Measurements from ENCODE around the gene LYST.

Gene LYST

DNA sequence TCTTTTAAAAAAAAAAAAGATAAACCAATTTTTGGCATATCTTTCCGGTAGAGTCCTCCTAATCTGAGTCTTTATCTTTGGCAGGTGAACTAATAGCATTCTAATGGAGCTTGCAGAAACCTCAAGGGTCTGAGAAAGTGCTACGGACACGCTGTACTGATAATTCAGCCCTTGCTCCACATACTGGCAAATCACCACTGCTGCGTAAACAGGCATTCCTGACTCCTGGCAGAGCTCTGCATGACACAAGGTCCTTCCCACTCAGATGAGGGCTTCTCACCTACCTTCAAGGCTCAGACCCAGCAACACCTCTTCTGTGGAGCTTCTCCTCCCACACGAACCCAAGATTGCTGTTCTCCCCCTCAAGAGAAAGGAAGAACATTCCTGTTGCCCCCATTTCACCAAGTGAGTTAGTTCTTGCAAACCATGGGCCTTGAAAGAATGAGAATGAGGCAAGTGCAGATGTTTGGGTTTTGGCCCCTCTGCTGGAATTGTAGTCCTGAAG lies 48.0 kb downstream of the LYST start:
- Histone ChIP-seq H3K4me2 (ENCODE audit: low read depth, low read length, poor library complexity, severe bottlenecking) (no peak overlapping the region), H3K9me3 (ENCODE audit: insufficient read depth, low read length) (no peaks in the 10 kb centered on the region), H3K27ac (ENCODE audit: low read depth, low read length) (no peak overlapping the region), H3K27me3 (ENCODE audit: low read length) (no peaks in the 10 kb centered on the region), H3K36me3 (ENCODE audit: low read length) (no peaks in the 10 kb centered on the region), H3K79me2 (ENCODE audit: insufficient read depth, low read length) (no peaks in the 10 kb centered on the region), H3K9me2 (replicated peaks; ENCODE audit: insufficient read depth, low read length) (no peaks in the 10 kb centered on the region), H3F3A (ENCODE audit: insufficient read depth) (no peaks in the 10 kb centered on the region), H4K20me1 (ENCODE audit: low read depth, low read length) (no peaks in the 10 kb centered on the region), H3K9ac (ENCODE audit: low read length) (no peak overlapping the region), H3K4me3 (ENCODE audit: insufficient read depth, low read length, poor library complexity, severe bottlenecking) (no peak overlapping the region), H2AFZ (ENCODE audit: low read depth, low read length, severe bottlenecking) (no peak overlapping the region)
- no peak for TF ChIP-seq EZH2phosphoT487 (conservative IDR thresholded peaks at IDR 0.05; ENCODE audit: low read length)
- TF ChIP-seq, protein P1, sequence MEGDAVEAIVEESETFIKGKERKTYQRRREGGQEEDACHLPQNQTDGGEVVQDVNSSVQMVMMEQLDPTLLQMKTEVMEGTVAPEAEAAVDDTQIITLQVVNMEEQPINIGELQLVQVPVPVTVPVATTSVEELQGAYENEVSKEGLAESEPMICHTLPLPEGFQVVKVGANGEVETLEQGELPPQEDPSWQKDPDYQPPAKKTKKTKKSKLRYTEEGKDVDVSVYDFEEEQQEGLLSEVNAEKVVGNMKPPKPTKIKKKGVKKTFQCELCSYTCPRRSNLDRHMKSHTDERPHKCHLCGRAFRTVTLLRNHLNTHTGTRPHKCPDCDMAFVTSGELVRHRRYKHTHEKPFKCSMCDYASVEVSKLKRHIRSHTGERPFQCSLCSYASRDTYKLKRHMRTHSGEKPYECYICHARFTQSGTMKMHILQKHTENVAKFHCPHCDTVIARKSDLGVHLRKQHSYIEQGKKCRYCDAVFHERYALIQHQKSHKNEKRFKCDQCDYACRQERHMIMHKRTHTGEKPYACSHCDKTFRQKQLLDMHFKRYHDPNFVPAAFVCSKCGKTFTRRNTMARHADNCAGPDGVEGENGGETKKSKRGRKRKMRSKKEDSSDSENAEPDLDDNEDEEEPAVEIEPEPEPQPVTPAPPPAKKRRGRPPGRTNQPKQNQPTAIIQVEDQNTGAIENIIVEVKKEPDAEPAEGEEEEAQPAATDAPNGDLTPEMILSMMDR (IDR thresholded peaks at IDR 0.05; ENCODE audit: insufficient read depth, low read length, poor library complexity, severe bottlenecking) = no peak

DNA sequence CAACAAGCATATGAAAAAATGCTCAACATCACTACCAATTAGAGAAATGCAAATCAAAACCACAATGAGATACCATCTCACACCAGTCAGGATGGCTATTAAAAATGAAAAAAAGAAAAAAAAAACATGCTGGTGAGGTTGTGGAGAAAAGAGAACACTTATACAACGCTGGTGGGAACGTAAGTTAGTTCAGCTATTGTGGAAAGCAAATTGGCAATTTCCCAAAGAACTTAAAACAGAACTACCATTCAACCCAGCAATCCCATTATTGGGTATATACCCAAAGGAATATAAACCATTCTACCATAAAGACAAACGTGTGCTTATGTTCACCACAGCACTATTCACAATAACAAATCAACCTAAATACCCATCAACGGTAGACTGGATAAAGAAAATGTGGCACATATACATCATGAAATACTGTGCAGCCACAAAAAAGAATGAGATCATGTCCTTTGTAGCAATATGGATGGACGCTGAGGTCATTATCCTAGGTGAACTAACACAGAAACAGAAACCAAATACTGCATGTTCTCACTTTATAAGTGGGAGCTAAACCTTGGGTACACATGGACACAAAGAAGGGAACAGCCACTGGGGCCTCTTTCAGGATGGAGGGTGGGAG lies 49.5 kb downstream of the LYST start:
- Histone ChIP-seq H3K9me2 (replicated peaks; ENCODE audit: insufficient read depth, low read length) (no peaks in the 10 kb centered on the region), H4K20me1 (ENCODE audit: low read depth, low read length) (no peaks in the 10 kb centered on the region), H3K9ac (ENCODE audit: low read length) (no peak overlapping the region), H3K36me3 (ENCODE audit: low read length) (no peaks in the 10 kb centered on the region), H3K4me2 (ENCODE audit: low read depth, low read length, poor library complexity, severe bottlenecking) (no peak overlapping the region), H3K27ac (ENCODE audit: low read depth, low read length) (no peak overlapping the region), H3K27me3 (ENCODE audit: low read length) (no peaks in the 10 kb centered on the region), H3K79me2 (ENCODE audit: insufficient read depth, low read length) (no peaks in the 10 kb centered on the region), H3F3A (ENCODE audit: insufficient read depth) (no peaks in the 10 kb centered on the region), H3K4me3 (ENCODE audit: insufficient read depth, low read length, poor library complexity, severe bottlenecking) (no peak overlapping the region), H2AFZ (ENCODE audit: low read depth, low read length, severe bottlenecking) (no peak overlapping the region), H3K9me3 (ENCODE audit: insufficient read depth, low read length) (no peaks in the 10 kb centered on the region)
- TF ChIP-seq, protein P1 (IDR thresholded peaks at IDR 0.05; ENCODE audit: insufficient read depth, low read length, poor library complexity, severe bottlenecking) = no peak
- no peak for TF ChIP-seq EZH2phosphoT487 (conservative IDR thresholded peaks at IDR 0.05; ENCODE audit: low read length)

DNA sequence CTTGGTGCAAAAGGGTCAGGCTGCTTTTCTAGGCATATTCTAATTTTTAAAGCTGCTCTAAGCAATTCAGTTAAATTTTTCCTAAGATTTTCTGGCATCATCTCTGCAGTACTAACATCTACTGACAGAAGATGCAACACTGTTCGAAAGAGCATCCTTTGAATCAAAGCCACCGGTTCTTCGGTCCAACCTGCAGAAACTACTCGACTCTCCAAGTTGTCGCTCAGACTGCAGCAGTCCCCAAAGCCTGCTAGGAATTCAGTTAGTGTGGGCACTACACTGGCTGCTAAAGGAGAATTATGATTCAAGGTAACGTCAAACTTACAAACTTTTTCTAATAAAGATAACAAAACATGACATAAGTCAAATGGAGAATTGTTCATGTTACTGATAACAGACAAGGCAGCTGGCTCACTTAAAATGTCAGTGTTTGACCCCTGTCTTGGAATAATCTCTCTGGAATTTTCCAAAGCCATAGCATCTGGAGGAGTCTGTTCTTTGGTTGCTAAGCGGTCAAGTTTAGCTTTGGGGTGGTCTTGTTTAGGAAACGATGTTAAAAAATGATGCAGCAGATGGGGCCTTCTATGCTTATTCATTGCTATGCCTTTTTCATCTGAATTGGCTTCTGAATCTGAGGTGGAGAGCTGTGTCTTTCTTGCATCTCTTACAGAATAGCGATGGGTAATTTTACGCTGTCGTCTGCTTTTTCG lies 56.9 kb downstream of the LYST start:
- no peak for TF ChIP-seq EZH2phosphoT487 (conservative IDR thresholded peaks at IDR 0.05; ENCODE audit: low read length)
- TF ChIP-seq, protein P1 (IDR thresholded peaks at IDR 0.05; ENCODE audit: insufficient read depth, low read length, poor library complexity, severe bottlenecking) = no peak
- Histone ChIP-seq H3K27me3 (ENCODE audit: low read length) (no peaks in the 10 kb centered on the region), H3K79me2 (ENCODE audit: insufficient read depth, low read length) (no peaks in the 10 kb centered on the region), H3K27ac (ENCODE audit: low read depth, low read length) (no peak overlapping the region), H3K4me2 (ENCODE audit: low read depth, low read length, poor library complexity, severe bottlenecking) (no peak overlapping the region), H3K9me2 (replicated peaks; ENCODE audit: insufficient read depth, low read length) (no peaks in the 10 kb centered on the region), H3K9me3 (ENCODE audit: insufficient read depth, low read length) (no peaks in the 10 kb centered on the region), H3K36me3 (ENCODE audit: low read length) (no peaks in the 10 kb centered on the region), H3K9ac (ENCODE audit: low read length) (no peak overlapping the region), H2AFZ (ENCODE audit: low read depth, low read length, severe bottlenecking) (no peak overlapping the region), H3F3A (ENCODE audit: insufficient read depth) (no peaks in the 10 kb centered on the region), H3K4me3 (ENCODE audit: insufficient read depth, low read length, poor library complexity, severe bottlenecking) (no peak overlapping the region), H4K20me1 (ENCODE audit: low read depth, low read length) (no peaks in the 10 kb centered on the region)
